MM.1S (cell line): Measurements from ENCODE around the gene FARS2.

ENCODE experiments used
- DNase-seq: peaks from one replicate; pipeline ENCODE4 v3.0.0-alpha.2; 2015
- H2AFZ ChIP-seq: fragments of 300-600 bp; sonication (generic); 2 replicates; pipeline ENCODE4 v1.6.0; 2016; ENCODE audit warnings: antibody characterized with exemption, low read length
- H3F3A ChIP-seq: fragments of 300-600 bp; sonication (generic); 2 replicates; pipeline ENCODE4 v1.6.1; 2016; ENCODE audit warnings: mild to moderate bottlenecking, antibody characterized with exemption, low read length, moderate library complexity, mixed read lengths; ENCODE audit not compliant: insufficient read depth
- H3K27ac ChIP-seq: fragments of 300-600 bp; sonication (generic); 2 replicates; pipeline ENCODE4 v1.5.1; 2016; ENCODE audit warnings: mild to moderate bottlenecking, low read length
- H3K27me3 ChIP-seq: fragments of 300-600 bp; sonication (generic); replicated peaks from 2 replicates; pipeline ENCODE4 v1.6.0; 2016; ENCODE audit warnings: low read length; ENCODE audit not compliant: insufficient read depth
- H3K36me3 ChIP-seq: fragments of 300-600 bp; sonication (generic); replicated peaks from 2 replicates; pipeline ENCODE4 v1.6.1; 2016; ENCODE audit warnings: mild to moderate bottlenecking, low read length, mixed read lengths; ENCODE audit not compliant: insufficient read depth
- H3K4me1 ChIP-seq: fragments of 300-600 bp; sonication (generic); 2 replicates; pipeline ENCODE4 v1.6.1; 2016; ENCODE audit warnings: low read length, mixed read lengths
- H3K4me2 ChIP-seq: fragments of 300-600 bp; sonication (generic); 2 replicates; pipeline ENCODE4 v1.6.0; 2016; ENCODE audit warnings: low read depth, low read length
- H3K4me3 ChIP-seq: fragments of 300-600 bp; sonication (generic); 2 replicates; pipeline ENCODE4 v1.5.1; 2016; ENCODE audit warnings: low read length, mixed read lengths
- H3K79me2 ChIP-seq: fragments of 300-600 bp; sonication (generic); 2 replicates; pipeline ENCODE4 v1.6.1; 2016; ENCODE audit warnings: mixed run types, low read length, mixed read lengths
- H3K9ac ChIP-seq: fragments of 300-600 bp; sonication (generic); 2 replicates; pipeline ENCODE4 v1.6.1; 2016; ENCODE audit warnings: low read length, mixed read lengths
- H3K9me2 ChIP-seq: fragments of 300-600 bp; sonication (generic); replicated peaks from 2 replicates; pipeline ENCODE4 v1.6.1; 2016; ENCODE audit warnings: mild to moderate bottlenecking, low read length, mixed read lengths; ENCODE audit not compliant: insufficient read depth
- H3K9me3 ChIP-seq: fragments of 300-600 bp; sonication (generic); replicated peaks from 2 replicates; pipeline ENCODE4 v1.6.1; 2016; ENCODE audit warnings: mild to moderate bottlenecking, low read length, mixed read lengths; ENCODE audit not compliant: insufficient read depth
- H4K20me1 ChIP-seq: fragments of 300-600 bp; sonication (generic); 2 replicates; pipeline ENCODE4 v1.6.1; 2016; ENCODE audit warnings: mild to moderate bottlenecking, low read length, moderate library complexity, mixed read lengths; ENCODE audit not compliant: insufficient read depth
- CTCF ChIP-seq: fragments of 300-600 bp; sonication (generic); IDR thresholded peaks from 2 replicates; pipeline ENCODE4 v1.5.1; 2016; ENCODE audit warnings: antibody characterized with exemption, low read length, mixed read lengths
- EZH2 ChIP-seq: fragments of 300-600 bp; sonication (generic); optimal IDR thresholded peaks from 2 replicates; pipeline ENCODE3; 2017; ENCODE audit warnings: low read depth, mild to moderate bottlenecking, antibody characterized with exemption, low read length, mixed read lengths
- EZH2phosphoT487 ChIP-seq: fragments of 300-600 bp; sonication (generic); IDR thresholded peaks from 2 replicates; pipeline ENCODE4 v1.6.1; 2018; ENCODE audit warnings: antibody characterized with exemption, low read length

The FARS2 gene

GRCh38 chr6:5516036-5516435 is 254.7 kb downstream of the FARS2 start:
- Histone ChIP-seq H2AFZ (no peak overlapping the region), H3F3A (no peaks in the 10 kb centered on the region), H3K9me3 (no peaks in the 10 kb centered on the region), H3K27ac (no peak overlapping the region), H3K4me1 (0 out of 2 replicates have a peak, but pooled peaks cover 8% of the 10 kb centered on the region), H3K4me2 (no peak overlapping the region), H3K79me2 (no peaks in the 10 kb centered on the region), H3K9ac (no peak overlapping the region), H3K4me3 (no peak overlapping the region), H3K36me3 (no peaks in the 10 kb centered on the region), H3K27me3 (no peaks in the 10 kb centered on the region), H3K9me2 (no peaks in the 10 kb centered on the region), H4K20me1 (no peaks in the 10 kb centered on the region)
- TF ChIP-seq EZH2 (no peak), EZH2phosphoT487 (no peak), CTCF (no peak)
- DNase-seq, result no peak

- no peak overlapping the region for H3K27ac ChIP-seq
These were observed 256.5 kb downstream of the FARS2 start for GRCh38 chr6:5517796-5518195.

GRCh38 chr6:5518936-5519491 is 257.7 kb downstream of the FARS2 start:
- no peak for DNase-seq
- Histone ChIP-seq H3K4me3 (no peak overlapping the region), H3K27me3 (no peaks in the 10 kb centered on the region), H3F3A (no peaks in the 10 kb centered on the region), H4K20me1 (no peaks in the 10 kb centered on the region), H3K9ac (no peak overlapping the region), H2AFZ (no peak overlapping the region), H3K4me1 (0 out of 2 replicates have a peak, but pooled peaks cover 8% of the 10 kb centered on the region), H3K4me2 (no peak overlapping the region), H3K36me3 (no peaks in the 10 kb centered on the region), H3K79me2 (no peaks in the 10 kb centered on the region), H3K27ac (no peak overlapping the region), H3K9me3 (no peaks in the 10 kb centered on the region), H3K9me2 (no peaks in the 10 kb centered on the region)
- TF ChIP-seq EZH2, result no peak
- no peak for TF ChIP-seq EZH2phosphoT487

More at GRCh38 chr6:5517796-5518195, 256.5 kb downstream of the FARS2 start:
- Histone ChIP-seq H3K9ac (no peak overlapping the region), H3K4me3 (no peak overlapping the region), H3K9me3 (no peaks in the 10 kb centered on the region), H4K20me1 (no peaks in the 10 kb centered on the region), H2AFZ (no peak overlapping the region), H3F3A (no peaks in the 10 kb centered on the region), H3K9me2 (no peaks in the 10 kb centered on the region), H3K4me1 (0 out of 2 replicates have a peak, but pooled peaks cover 8% of the 10 kb centered on the region), H3K36me3 (no peaks in the 10 kb centered on the region), H3K4me2 (no peak overlapping the region), H3K79me2 (no peaks in the 10 kb centered on the region), H3K27me3 (no peaks in the 10 kb centered on the region)
- TF ChIP-seq EZH2 (no peak), CTCF (no peak), EZH2phosphoT487 (no peak)
- DNase-seq, result no peak

GRCh38 chr6:5520796-5521195 is 259.5 kb downstream of the FARS2 start:
- no peaks in the 10 kb centered on the region for H3K4me1 ChIP-seq
- TF ChIP-seq EZH2, result no peak
- TF ChIP-seq CTCF, result no peak
- TF ChIP-seq EZH2phosphoT487, result no peak
- H3K36me3 ChIP-seq, result no peaks in the 10 kb centered on the region
- H4K20me1 ChIP-seq, result no peaks in the 10 kb centered on the region
- H3F3A ChIP-seq, result no peaks in the 10 kb centered on the region
- no peak overlapping the region for H3K4me2 ChIP-seq
- no peaks in the 10 kb centered on the region for H3K27me3 ChIP-seq
- no peak for DNase-seq
- no peak overlapping the region for H3K27ac ChIP-seq
- H3K9ac ChIP-seq, result no peak overlapping the region
- H2AFZ ChIP-seq, result no peak overlapping the region
- no peaks in the 10 kb centered on the region for H3K9me3 ChIP-seq
- no peaks in the 10 kb centered on the region for H3K79me2 ChIP-seq
- H3K9me2 ChIP-seq, result no peaks in the 10 kb centered on the region
- no peak overlapping the region for H3K4me3 ChIP-seq
